MM.1S (cell line): ENCODE data around the gene THRAP3.
"Not testable (repeated sequence)": the region's sequence is repeated elsewhere in the genome, so short reads cannot be mapped to it uniquely, and the experiment has no call there.

Source experiments
- DNase-seq: peaks from one replicate; pipeline ENCODE4 v3.0.0-alpha.2; 2015
- H2AFZ ChIP-seq: fragments of 300-600 bp; sonication (generic); 2 replicates; pipeline ENCODE4 v1.6.0; 2016; ENCODE audit warnings: antibody characterized with exemption, low read length
- H3F3A ChIP-seq: fragments of 300-600 bp; sonication (generic); 2 replicates; pipeline ENCODE4 v1.6.1; 2016; ENCODE audit warnings: mild to moderate bottlenecking, antibody characterized with exemption, low read length, moderate library complexity, mixed read lengths; ENCODE audit not compliant: insufficient read depth
- H3K27ac ChIP-seq: fragments of 300-600 bp; sonication (generic); 2 replicates; pipeline ENCODE4 v1.5.1; 2016; ENCODE audit warnings: mild to moderate bottlenecking, low read length
- H3K27me3 ChIP-seq: fragments of 300-600 bp; sonication (generic); replicated peaks from 2 replicates; pipeline ENCODE4 v1.6.0; 2016; ENCODE audit warnings: low read length; ENCODE audit not compliant: insufficient read depth
- H3K36me3 ChIP-seq: fragments of 300-600 bp; sonication (generic); replicated peaks from 2 replicates; pipeline ENCODE4 v1.6.1; 2016; ENCODE audit warnings: mild to moderate bottlenecking, low read length, mixed read lengths; ENCODE audit not compliant: insufficient read depth
- H3K4me1 ChIP-seq: fragments of 300-600 bp; sonication (generic); 2 replicates; pipeline ENCODE4 v1.6.1; 2016; ENCODE audit warnings: low read length, mixed read lengths
- H3K4me2 ChIP-seq: fragments of 300-600 bp; sonication (generic); 2 replicates; pipeline ENCODE4 v1.6.0; 2016; ENCODE audit warnings: low read depth, low read length
- H3K4me3 ChIP-seq: fragments of 300-600 bp; sonication (generic); 2 replicates; pipeline ENCODE4 v1.5.1; 2016; ENCODE audit warnings: low read length, mixed read lengths
- H3K79me2 ChIP-seq: fragments of 300-600 bp; sonication (generic); 2 replicates; pipeline ENCODE4 v1.6.1; 2016; ENCODE audit warnings: mixed run types, low read length, mixed read lengths
- H3K9ac ChIP-seq: fragments of 300-600 bp; sonication (generic); 2 replicates; pipeline ENCODE4 v1.6.1; 2016; ENCODE audit warnings: low read length, mixed read lengths
- H3K9me2 ChIP-seq: fragments of 300-600 bp; sonication (generic); replicated peaks from 2 replicates; pipeline ENCODE4 v1.6.1; 2016; ENCODE audit warnings: mild to moderate bottlenecking, low read length, mixed read lengths; ENCODE audit not compliant: insufficient read depth
- H3K9me3 ChIP-seq: fragments of 300-600 bp; sonication (generic); replicated peaks from 2 replicates; pipeline ENCODE4 v1.6.1; 2016; ENCODE audit warnings: mild to moderate bottlenecking, low read length, mixed read lengths; ENCODE audit not compliant: insufficient read depth
- H4K20me1 ChIP-seq: fragments of 300-600 bp; sonication (generic); 2 replicates; pipeline ENCODE4 v1.6.1; 2016; ENCODE audit warnings: mild to moderate bottlenecking, low read length, moderate library complexity, mixed read lengths; ENCODE audit not compliant: insufficient read depth
- EZH2 ChIP-seq: fragments of 300-600 bp; sonication (generic); optimal IDR thresholded peaks from 2 replicates; pipeline ENCODE3; 2017; ENCODE audit warnings: low read depth, mild to moderate bottlenecking, antibody characterized with exemption, low read length, mixed read lengths
- EZH2phosphoT487 ChIP-seq: fragments of 300-600 bp; sonication (generic); IDR thresholded peaks from 2 replicates; pipeline ENCODE4 v1.6.1; 2018; ENCODE audit warnings: antibody characterized with exemption, low read length
- TF ChIP-seq, protein P1 (sequence below): fragments of 300-600 bp; sonication (generic); IDR thresholded peaks from 2 replicates; pipeline ENCODE4 v1.5.1; 2016; ENCODE audit warnings: antibody characterized with exemption, low read length, mixed read lengths

Gene THRAP3

DNA sequence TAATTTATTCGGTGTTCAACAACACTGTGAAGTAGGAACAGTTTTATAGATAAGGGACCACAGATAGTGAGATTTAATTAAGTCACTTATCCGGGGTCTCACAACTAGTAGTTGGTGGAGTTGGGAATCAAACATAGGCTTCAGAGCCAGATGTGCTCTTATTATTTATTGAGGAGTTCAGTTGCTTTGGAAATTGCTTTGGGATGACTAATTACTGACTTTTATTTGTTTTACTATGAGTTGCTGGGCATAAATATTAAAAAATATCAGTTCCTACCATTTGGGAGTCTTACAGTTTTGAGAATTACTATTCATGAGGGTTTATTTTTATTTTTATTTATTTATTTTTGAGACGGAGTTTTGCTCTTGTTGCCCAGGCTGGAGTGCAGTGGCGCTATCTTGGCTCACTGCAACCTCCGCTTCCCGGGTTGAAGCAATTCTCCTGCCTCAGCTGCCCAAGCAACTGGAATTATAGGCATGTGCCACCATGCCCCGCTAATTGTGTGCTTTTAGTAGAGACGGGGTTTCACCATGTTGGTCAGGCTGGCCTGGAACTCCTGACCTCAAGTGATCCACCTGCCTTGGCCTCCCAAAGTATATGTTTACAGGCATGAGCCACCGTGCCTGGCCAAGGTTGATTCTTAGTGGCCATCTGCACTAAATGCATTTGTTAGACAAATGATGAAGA lies 27.7 kb downstream of the THRAP3 start:
- Histone ChIP-seq H4K20me1 (peaks cover 34% of the 10 kb centered on the region; the same call in 1 of the 2 replicates), H2AFZ (no peak overlapping the region), H3K79me2 (peaks cover 96% of the 10 kb centered on the region), H3K9me2 (no peaks in the 10 kb centered on the region), H3K9me3 (no peaks in the 10 kb centered on the region), H3K36me3 (0 out of 2 replicates have a peak, but pooled peaks cover 3% of the 10 kb centered on the region), H3K27me3 (no peaks in the 10 kb centered on the region), H3K9ac (no peak overlapping the region), H3K4me3 (no peak overlapping the region), H3K4me1 (no peaks in the 10 kb centered on the region), H3F3A (no peaks in the 10 kb centered on the region), H3K27ac (no peak overlapping the region), H3K4me2 (no peak overlapping the region)
- TF ChIP-seq EZH2phosphoT487 (no peak), EZH2 (no peak)
- TF ChIP-seq, protein P1, sequence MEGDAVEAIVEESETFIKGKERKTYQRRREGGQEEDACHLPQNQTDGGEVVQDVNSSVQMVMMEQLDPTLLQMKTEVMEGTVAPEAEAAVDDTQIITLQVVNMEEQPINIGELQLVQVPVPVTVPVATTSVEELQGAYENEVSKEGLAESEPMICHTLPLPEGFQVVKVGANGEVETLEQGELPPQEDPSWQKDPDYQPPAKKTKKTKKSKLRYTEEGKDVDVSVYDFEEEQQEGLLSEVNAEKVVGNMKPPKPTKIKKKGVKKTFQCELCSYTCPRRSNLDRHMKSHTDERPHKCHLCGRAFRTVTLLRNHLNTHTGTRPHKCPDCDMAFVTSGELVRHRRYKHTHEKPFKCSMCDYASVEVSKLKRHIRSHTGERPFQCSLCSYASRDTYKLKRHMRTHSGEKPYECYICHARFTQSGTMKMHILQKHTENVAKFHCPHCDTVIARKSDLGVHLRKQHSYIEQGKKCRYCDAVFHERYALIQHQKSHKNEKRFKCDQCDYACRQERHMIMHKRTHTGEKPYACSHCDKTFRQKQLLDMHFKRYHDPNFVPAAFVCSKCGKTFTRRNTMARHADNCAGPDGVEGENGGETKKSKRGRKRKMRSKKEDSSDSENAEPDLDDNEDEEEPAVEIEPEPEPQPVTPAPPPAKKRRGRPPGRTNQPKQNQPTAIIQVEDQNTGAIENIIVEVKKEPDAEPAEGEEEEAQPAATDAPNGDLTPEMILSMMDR = no peak
- no peak for DNase-seq

DNA sequence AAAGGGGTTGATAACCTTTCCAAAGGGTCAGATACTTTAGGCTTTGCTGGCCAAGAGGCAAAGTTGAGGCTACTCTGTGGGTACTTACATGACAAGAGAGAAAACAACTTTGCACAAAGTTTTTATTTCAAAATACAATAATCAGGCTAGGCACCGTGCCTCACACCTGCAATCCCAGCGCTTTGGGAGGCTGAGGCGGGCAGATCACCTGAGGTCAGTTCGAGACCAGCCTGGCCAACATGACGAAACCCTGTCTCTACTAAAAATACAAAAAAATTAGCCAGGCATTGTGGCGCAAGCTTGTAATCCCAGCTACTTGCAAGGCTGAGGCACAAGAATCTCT lies 28.2 kb downstream of the THRAP3 start:
- H3K4me2 ChIP-seq, DNase-seq, H3K9me3 ChIP-seq, H3K9ac ChIP-seq, H3K36me3 ChIP-seq, H3K27ac ChIP-seq, H2AFZ ChIP-seq, H3F3A ChIP-seq, H3K27me3 ChIP-seq, H3K4me3 ChIP-seq, H3K4me1 ChIP-seq, H3K9me2 ChIP-seq: not testable (repeated sequence)
- peaks cover 34% of the 10 kb centered on the region; the same call in 1 of the 2 replicates for H4K20me1 ChIP-seq
- H3K79me2 ChIP-seq = peaks cover 96% of the 10 kb centered on the region

DNA sequence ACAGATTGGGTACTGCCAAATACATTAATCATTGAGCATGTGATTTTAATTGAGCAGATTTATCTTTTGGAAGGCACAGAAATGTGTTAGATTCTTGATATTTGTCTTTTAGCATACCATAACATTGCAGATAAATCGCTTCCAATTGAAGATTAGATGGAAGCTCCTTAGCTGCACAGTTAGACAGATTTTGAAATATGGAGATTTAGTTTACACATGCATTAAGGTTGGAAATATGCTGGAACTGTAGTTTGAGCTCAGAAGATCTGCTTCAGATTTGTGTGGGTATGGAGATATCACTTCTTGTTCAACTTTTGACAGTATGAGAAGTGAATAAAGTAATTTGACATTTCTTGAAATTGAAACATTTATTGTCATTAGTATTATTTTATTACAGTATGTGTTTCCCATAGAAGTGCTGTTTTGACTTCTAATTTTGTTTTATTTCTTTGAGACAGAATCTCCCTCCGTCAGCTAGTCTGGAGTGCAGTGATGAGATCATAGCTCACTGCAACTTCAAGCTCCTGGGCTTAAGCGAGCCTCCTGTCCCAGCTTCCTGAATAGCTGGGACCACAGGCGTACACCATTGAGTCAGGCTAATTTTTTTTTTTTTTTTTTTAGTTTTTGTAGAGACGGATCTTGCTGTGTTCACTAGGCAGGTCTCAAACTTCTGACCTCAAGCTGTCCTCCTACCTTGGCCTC lies 29.1 kb downstream of the THRAP3 start:
- Histone ChIP-seq H3K27me3 (no peaks in the 10 kb centered on the region), H3K4me3 (no peak overlapping the region), H3K79me2 (peaks cover 96% of the 10 kb centered on the region), H3K4me2 (no peak overlapping the region), H4K20me1 (peaks cover 34% of the 10 kb centered on the region; the same call in 1 of the 2 replicates), H3K9ac (no peak overlapping the region), H3F3A (no peaks in the 10 kb centered on the region), H3K9me2 (no peaks in the 10 kb centered on the region), H3K4me1 (no peaks in the 10 kb centered on the region), H3K36me3 (0 out of 2 replicates have a peak, but pooled peaks cover 3% of the 10 kb centered on the region), H3K9me3 (no peaks in the 10 kb centered on the region), H3K27ac (no peak overlapping the region), H2AFZ (no peak overlapping the region)
- TF ChIP-seq, protein P1 = no peak
- TF ChIP-seq EZH2phosphoT487 = no peak
- no peak for TF ChIP-seq EZH2
- DNase-seq = no peak
